Mucosa of rectum (tissue), 2 donors: Measurements from ENCODE around the gene EXOC6B.

Experiments used
- H3K27ac ChIP-seq, 2 donors: one replicate each; pipeline ENCODE4 v1.7.0; 2013; ENCODE audit warnings: inconsistent platforms in 2 of 2, low read depth in 2 of 2, low read length in 2 of 2
- H3K27me3 ChIP-seq, 2 donors: one replicate each; pipeline ENCODE4 v1.7.0; 2013; ENCODE audit warnings: low read length in 2 of 2; ENCODE audit not compliant: control insufficient read depth in 2 of 2, insufficient read depth in 2 of 2
- H3K36me3 ChIP-seq, 2 donors: one replicate each; pipeline ENCODE4 v1.7.0; 2013; ENCODE audit warnings: low read length in 2 of 2; ENCODE audit not compliant: control insufficient read depth in 2 of 2, insufficient read depth in 2 of 2
- H3K4me1 ChIP-seq, 2 donors: one replicate each; pipeline ENCODE4 v1.7.0; 2013; ENCODE audit warnings: low read length in 2 of 2, mild to moderate bottlenecking in 1 of 2; ENCODE audit not compliant: control insufficient read depth in 2 of 2, insufficient read depth in 2 of 2
- H3K4me3 ChIP-seq, 2 donors: one replicate each; pipeline ENCODE4 v1.7.0; 2013; ENCODE audit warnings: low read length in 2 of 2
- H3K9ac ChIP-seq, 2 donors: one replicate each; pipeline ENCODE4 v1.7.0; 2013; ENCODE audit warnings: low read length in 2 of 2, low read depth in 1 of 2, mild to moderate bottlenecking in 1 of 2
- H3K9me3 ChIP-seq, 2 donors: one replicate each; pipeline ENCODE4 v1.7.0; 2013; ENCODE audit warnings: low read length in 2 of 2; ENCODE audit not compliant: control insufficient read depth in 2 of 2
- donor health status: healthy.
- donor health status: Normal muscosa, but diverticular disease.

EXOC6B gene

GRCh38 chr2:72341639-72342038 is 484.2 kb downstream of the EXOC6B start:
- Histone ChIP-seq H3K4me3 (no peak overlapping the region), H3K36me3 (no peaks in the 10 kb centered on the region), H3K9ac (no peak overlapping the region), H3K27ac (no peak overlapping the region), H3K27me3 (no peaks in the 10 kb centered on the region), H3K4me1 (no peaks in the 10 kb centered on the region), H3K9me3 (no peaks in the 10 kb centered on the region)

- Histone ChIP-seq H3K9ac (no peak overlapping the region), H3K4me1 (no peaks in the 10 kb centered on the region), H3K27ac (no peak overlapping the region), H3K9me3 (no peaks in the 10 kb centered on the region), H3K36me3 (no peaks in the 10 kb centered on the region), H3K27me3 (no peaks in the 10 kb centered on the region), H3K4me3 (no peak overlapping the region)
These were observed 485.2 kb downstream of the EXOC6B start for GRCh38 chr2:72340665-72341064.

GRCh38 chr2:72338076-72338475 is 487.8 kb downstream of the EXOC6B start:
- Histone ChIP-seq H3K4me3 (no peak overlapping the region), H3K4me1 (no peaks in the 10 kb centered on the region), H3K36me3 (no peaks in the 10 kb centered on the region), H3K9ac (no peak overlapping the region), H3K27ac (no peak overlapping the region), H3K27me3 (no peaks in the 10 kb centered on the region), H3K9me3 (no peaks in the 10 kb centered on the region)

- Histone ChIP-seq H3K27me3 (no peaks in the 10 kb centered on the region), H3K4me1 (no peaks in the 10 kb centered on the region), H3K4me3 (no peak overlapping the region), H3K27ac (no peak overlapping the region), H3K9ac (no peak overlapping the region), H3K9me3 (no peaks in the 10 kb centered on the region), H3K36me3 (no peaks in the 10 kb centered on the region)
These were observed 493.1 kb downstream of the EXOC6B start for GRCh38 chr2:72332720-72333119.

GRCh38 chr2:72330652-72331051 is 495.2 kb downstream of the EXOC6B start:
- no peaks in the 10 kb centered on the region for H3K27me3 ChIP-seq
- no peak overlapping the region for H3K4me3 ChIP-seq
- no peaks in the 10 kb centered on the region for H3K4me1 ChIP-seq
- H3K36me3 ChIP-seq, result no peaks in the 10 kb centered on the region
- no peak overlapping the region for H3K9ac ChIP-seq
- H3K9me3 ChIP-seq, result no peaks in the 10 kb centered on the region
- no peak overlapping the region for H3K27ac ChIP-seq

- Histone ChIP-seq H3K9me3 (no peaks in the 10 kb centered on the region), H3K4me1 (no peaks in the 10 kb centered on the region), H3K27ac (no peak overlapping the region), H3K4me3 (no peak overlapping the region), H3K36me3 (no peaks in the 10 kb centered on the region), H3K9ac (no peak overlapping the region), H3K27me3 (no peaks in the 10 kb centered on the region)
These were observed 499.1 kb downstream of the EXOC6B start for GRCh38 chr2:72326759-72327158.

GRCh38 chr2:72325592-72326422 is 500.0 kb downstream of the EXOC6B start:
- no peak overlapping the region for H3K9ac ChIP-seq
- H3K9me3 ChIP-seq, result no peaks in the 10 kb centered on the region
- no peak overlapping the region for H3K4me3 ChIP-seq
- H3K27ac ChIP-seq, result no peak overlapping the region
- H3K4me1 ChIP-seq, result no peaks in the 10 kb centered on the region
- no peaks in the 10 kb centered on the region for H3K27me3 ChIP-seq
- H3K36me3 ChIP-seq, result no peaks in the 10 kb centered on the region

GRCh38 chr2:72316774-72317173 is 509.1 kb downstream of the EXOC6B start:
- H3K27me3 ChIP-seq, result no peaks in the 10 kb centered on the region
- no peaks in the 10 kb centered on the region for H3K36me3 ChIP-seq
- H3K4me3 ChIP-seq, result no peak overlapping the region
- H3K9me3 ChIP-seq, result no peaks in the 10 kb centered on the region
- no peak overlapping the region for H3K9ac ChIP-seq
- no peaks in the 10 kb centered on the region for H3K4me1 ChIP-seq
- H3K27ac ChIP-seq, result no peak overlapping the region

GRCh38 chr2:72300147-72300684 is 525.6 kb downstream of the EXOC6B start:
- Histone ChIP-seq H3K27ac (no peak overlapping the region), H3K4me1 (no peaks in the 10 kb centered on the region), H3K9ac (no peak overlapping the region), H3K4me3 (no peak overlapping the region), H3K27me3 (no peaks in the 10 kb centered on the region), H3K9me3 (no peaks in the 10 kb centered on the region), H3K36me3 (no peaks in the 10 kb centered on the region)

GRCh38 chr2:72293620-72294019 is 532.2 kb downstream of the EXOC6B start:
- Histone ChIP-seq H3K27ac (no peak overlapping the region), H3K4me1 (no peaks in the 10 kb centered on the region), H3K27me3 (no peaks in the 10 kb centered on the region), H3K9ac (no peak overlapping the region), H3K36me3 (no peaks in the 10 kb centered on the region), H3K4me3 (no peak overlapping the region), H3K9me3 (no peaks in the 10 kb centered on the region)
